Hepatocyte (in vitro differentiated cells): ENCODE measurements around the gene MAP7D3.

Experiments used
- CTCF ChIP-seq: fragments of 200-600 bp; sonication (generic); IDR thresholded peaks from 2 replicates; pipeline ENCODE4 v1.5.1; 2016; ENCODE audit warnings: antibody characterized with exemption, mild to moderate bottlenecking; ENCODE audit not compliant: poor library complexity
- EZH2 ChIP-seq: fragments of 200-600 bp; sonication (generic); IDR thresholded peaks from 2 replicates; pipeline ENCODE4 v1.6.1; 2016; ENCODE audit warnings: antibody characterized with exemption, mild to moderate bottlenecking, borderline replicate concordance
- EZH2phosphoT487 ChIP-seq: fragments of 200-600 bp; sonication (generic); IDR thresholded peaks from one replicate; pipeline ENCODE4 v1.6.1; 2018; ENCODE audit warnings: antibody characterized with exemption, mild to moderate bottlenecking, low read depth, moderate library complexity; ENCODE audit not compliant: unreplicated experiment, severe bottlenecking

GRCh38 chrX:136170139-136170800 is 80.9 kb downstream of the MAP7D3 start:
- TF ChIP-seq CTCF (peak; percentile 20), EZH2 (no peak), EZH2phosphoT487 (no peak)
